Liver (tissue), 9 donors: ENCODE measurements around the gene ZNF71. TPM values are rescaled to one million over a fixed set of nuclear protein-coding genes. Genes with fewer than 3 reads are reported as not detected.

Experiments used
- DNase-seq: peaks from one replicate; pipeline ENCODE4 v3.0.0-alpha.2; 2017; ENCODE audit warnings: low spot score
- H3K27ac ChIP-seq, 2 donors: one replicate each; pipeline ENCODE4 v1.7.0; 2013; ENCODE audit warnings: inconsistent platforms in 2 of 2, low read length in 2 of 2, control low read depth in 1 of 2, low read depth in 1 of 2, mild to moderate bottlenecking in 1 of 2
- H3K27me3 ChIP-seq, 4 donors: one replicate each; pipeline versions ENCODE4 v1.6.1 to v1.7.0; 2013; ENCODE audit warnings: low read length in 3 of 4, inconsistent platforms in 1 of 4, mild to moderate bottlenecking in 1 of 4, moderate library complexity in 1 of 4; ENCODE audit not compliant: control insufficient read depth in 4 of 4, insufficient read depth in 4 of 4
- H3K36me3 ChIP-seq, 4 donors: one replicate each; pipeline versions ENCODE4 v1.6.1 to v1.7.0; 2013; ENCODE audit warnings: low read length in 3 of 4, mild to moderate bottlenecking in 3 of 4, low read depth in 1 of 4, moderate library complexity in 1 of 4; ENCODE audit not compliant: control insufficient read depth in 4 of 4, insufficient read depth in 3 of 4
- H3K4me1 ChIP-seq, 4 donors: one replicate each; pipeline versions ENCODE4 v1.6.1 to v1.7.0; 2013; ENCODE audit warnings: low read length in 3 of 4, mild to moderate bottlenecking in 3 of 4, moderate library complexity in 1 of 4; ENCODE audit not compliant: control insufficient read depth in 4 of 4, insufficient read depth in 4 of 4
- H3K4me3 ChIP-seq, 3 donors: one replicate each; pipeline versions ENCODE4 v1.6.1 to v1.7.0; 2013; ENCODE audit warnings: low read length in 3 of 3, control low read depth in 1 of 3, low read depth in 1 of 3, mild to moderate bottlenecking in 1 of 3
- H3K9ac ChIP-seq, 2 donors: one replicate each; pipeline ENCODE4 v1.7.0; 2013; ENCODE audit warnings: low read length in 2 of 2, mild to moderate bottlenecking in 2 of 2, moderate library complexity in 2 of 2, control low read depth in 1 of 2, low read depth in 1 of 2
- H3K9me3 ChIP-seq, 4 donors: one replicate each; pipeline versions ENCODE4 v1.6.1 to v1.7.0; 2013; ENCODE audit warnings: low read length in 3 of 4; ENCODE audit not compliant: control insufficient read depth in 4 of 4
- CTCF ChIP-seq: fragments of 150-350 bp; IDR thresholded peaks from 2 replicates; pipeline ENCODE4 v1.5.1; 2017; ENCODE audit warnings: improper control_type of control experiment, low read depth, low read length; ENCODE audit not compliant: missing input control
- EGR1 ChIP-seq, 2 donors: IDR thresholded peaks; 2 replicates each; pipeline ENCODE4 v1.6.1; 2016 to 2018; ENCODE audit warnings: antibody characterized with exemption in 2 of 2, low read depth in 2 of 2
- FOXA1 ChIP-seq: IDR thresholded peaks from 2 replicates; pipeline ENCODE4 v1.6.1; 2016; ENCODE audit warnings: antibody characterized with exemption
- FOXA2 ChIP-seq: IDR thresholded peaks from 2 replicates; pipeline ENCODE4 v1.6.1; 2016; ENCODE audit warnings: antibody characterized with exemption
- GABPA ChIP-seq, 2 donors: IDR thresholded peaks in 1 of 2; conservative IDR thresholded peaks in 1 of 2; 2 replicates each; pipeline ENCODE4 v1.6.1; 2016; ENCODE audit warnings: antibody characterized with exemption in 2 of 2, mild to moderate bottlenecking in 1 of 2, moderate library complexity in 1 of 2
- HNF4A ChIP-seq, 2 donors: conservative IDR thresholded peaks; 2 replicates each; pipeline ENCODE4 v1.6.1; 2016; ENCODE audit warnings: antibody characterized with exemption in 2 of 2, mild to moderate bottlenecking in 2 of 2
- HNF4G ChIP-seq: IDR thresholded peaks from 2 replicates; pipeline ENCODE4 v1.6.1; 2016; ENCODE audit warnings: antibody characterized with exemption
- JUND ChIP-seq, 2 donors: IDR thresholded peaks; 2 replicates each; pipeline ENCODE4 v1.6.1; 2016; ENCODE audit warnings: antibody characterized with exemption in 2 of 2
- MAX ChIP-seq: IDR thresholded peaks from 2 replicates; pipeline ENCODE4 v1.6.1; 2016; ENCODE audit warnings: antibody characterized with exemption
- NR2F2 ChIP-seq: IDR thresholded peaks from 2 replicates; pipeline ENCODE4 v1.6.1; 2016; ENCODE audit warnings: antibody characterized with exemption
- RAD21 ChIP-seq, 2 donors: IDR thresholded peaks; 2 replicates each; pipeline ENCODE4 v1.6.1; 2016; ENCODE audit warnings: antibody characterized with exemption in 2 of 2, mild to moderate bottlenecking in 2 of 2
- RXRA ChIP-seq, 2 donors: IDR thresholded peaks; 2 replicates each; pipeline ENCODE4 v1.6.1; 2017 to 2018; ENCODE audit warnings: antibody characterized with exemption in 2 of 2, mild to moderate bottlenecking in 1 of 2
- SP1 ChIP-seq: IDR thresholded peaks from 2 replicates; pipeline ENCODE4 v1.6.1; 2018; ENCODE audit warnings: antibody characterized with exemption, mild to moderate bottlenecking
- TAF1 ChIP-seq: conservative IDR thresholded peaks from 2 replicates; pipeline ENCODE4 v1.6.1; 2016; ENCODE audit warnings: antibody characterized with exemption, mild to moderate bottlenecking
- YY1 ChIP-seq: IDR thresholded peaks from 2 replicates; pipeline ENCODE4 v1.6.1; 2016; ENCODE audit warnings: antibody characterized with exemption, mild to moderate bottlenecking
- ZBTB33 ChIP-seq: IDR thresholded peaks from 2 replicates; pipeline ENCODE4 v1.6.1; 2016; ENCODE audit warnings: antibody characterized with exemption
- WGBS: extraction: QIAGEN DNeasy Blood & Tissue Kit; methylation state at CpG from one replicate; pipeline ENCODE4 v1.1.7; 2013; 5-methylcytosine and 5-hydroxymethylcytosine counted together
- polyA plus RNA-seq, 2 donors: library from polyadenylated mRNA; stranded (reverse) in 1 of 2; unstranded in 1 of 2; fragments of 200-250 nt in 1 of 2; fragments of >200 nt in 1 of 2; fragmentation: Nextera tagmentation in 1 of 2; extraction: Ambion mirVana in 1 of 2; gene quantifications; one replicate each; pipeline versions ENCODE4 v1.2.1 to v1.2.3, GENCODE V29; 2013 to 2015
- total RNA-seq, 2 donors: library from RNA; depleted of rRNA; stranded (reverse); fragments of >200 nt; gene quantifications; one replicate each; pipeline ENCODE4 v1.2.3, GENCODE V29; 2014
- TF ChIP-seq, protein P1 (sequence below): IDR thresholded peaks from 2 replicates; pipeline ENCODE4 v1.6.1; 2016; ENCODE audit warnings: antibody characterized with exemption
- TF ChIP-seq, protein P2 (sequence below): IDR thresholded peaks from 2 replicates; pipeline ENCODE4 v1.6.1; 2016; ENCODE audit warnings: antibody characterized with exemption, mild to moderate bottlenecking
- donor health status: healthy.
- donor health status: healthy.
- donor health status: healthy.
- donor health status: healthy.
- donor health status: healthy.

ZNF71 gene
- total and polyA plus RNA-seq, 4 donors, result 0.46 to 3.4 (median 1.8) TPM

DNA sequence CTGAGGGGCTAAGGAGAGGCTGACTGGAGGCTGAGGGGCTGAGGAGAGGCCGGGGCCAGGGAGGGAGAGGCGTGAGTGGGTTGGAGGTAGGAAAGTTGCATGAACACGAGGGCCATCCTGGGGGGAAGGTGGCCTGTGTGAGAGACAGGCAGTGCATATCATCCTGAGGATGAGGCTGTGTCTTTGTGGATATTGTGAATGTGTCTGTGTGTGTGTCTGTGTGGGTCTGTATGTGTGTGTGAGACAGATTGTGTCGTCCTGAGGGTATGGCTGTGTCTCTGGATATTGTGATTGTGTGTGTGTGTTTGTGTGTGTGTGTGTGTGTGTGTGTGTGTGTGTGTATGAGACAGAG, 422 bp downstream of the ZNF71 start:
- TF ChIP-seq NR2F2, result no peak
- no peak for TF ChIP-seq GABPA (IDR thresholded peaks at IDR 0.05 in 1 of 2, conservative IDR thresholded peaks at IDR 0.05 in 1 of 2)
- no peak for TF ChIP-seq HNF4A (conservative IDR thresholded peaks at IDR 0.05)
- TF ChIP-seq RAD21 (IDR thresholded peaks at IDR 0.05), result no peak
- no peak for TF ChIP-seq JUND (IDR thresholded peaks at IDR 0.05)
- TF ChIP-seq MAX, result no peak
- TF ChIP-seq, protein P1, sequence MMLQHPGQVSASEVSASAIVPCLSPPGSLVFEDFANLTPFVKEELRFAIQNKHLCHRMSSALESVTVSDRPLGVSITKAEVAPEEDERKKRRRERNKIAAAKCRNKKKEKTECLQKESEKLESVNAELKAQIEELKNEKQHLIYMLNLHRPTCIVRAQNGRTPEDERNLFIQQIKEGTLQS, result no peak
- no peak for TF ChIP-seq HNF4G
- TF ChIP-seq YY1, result no peak
- WGBS, result 3% methylated on average over 4 of the region's 4 CpGs
- Histone ChIP-seq H3K9ac (peak overlapping the region; percentile 29 to 62), H3K27ac (peak overlapping the region; percentile 25 to 36), H3K27me3 (no peaks in the 10 kb centered on the region), H3K4me1 (peaks cover 0 to 4% (median 2%) of the 10 kb centered on the region in 4 donors), H3K9me3 (peaks cover 10 to 32% (median 24%) of the 10 kb centered on the region in 4 donors), H3K36me3 (peaks cover 0 to 4% (median 2%) of the 10 kb centered on the region in 4 donors), H3K4me3 (peak overlapping the region; percentile 65 to 90 (median 86))
- no peak for DNase-seq

DNA sequence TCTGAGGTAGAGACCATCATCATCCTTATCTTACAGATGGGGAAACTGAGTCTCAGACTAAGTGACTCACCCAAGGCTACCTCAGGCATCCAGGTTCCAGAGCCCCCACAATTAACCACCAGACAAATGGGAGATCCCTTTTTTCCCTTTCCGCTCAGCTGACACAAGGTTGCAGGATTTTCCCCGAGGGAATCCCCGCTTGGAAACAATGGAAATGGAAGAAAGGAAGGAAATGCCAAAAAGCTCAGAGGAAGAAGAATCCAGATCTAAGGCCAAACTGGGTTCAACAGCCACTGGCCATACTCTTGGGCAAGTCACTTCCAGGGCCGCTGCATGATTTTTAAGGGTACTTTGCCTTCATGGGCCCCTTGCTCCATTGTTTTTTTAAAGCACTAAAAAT, 1.6 kb downstream of the ZNF71 start:
- H3K9ac ChIP-seq, result no peak overlapping the region
- no peak overlapping the region for H3K27ac ChIP-seq
- H3K4me1 ChIP-seq, result peaks cover 0 to 4% (median 2%) of the 10 kb centered on the region in 4 donors
- peaks cover 1 to 6% (median 4%) of the 10 kb centered on the region in 4 donors for H3K36me3 ChIP-seq
- H3K27me3 ChIP-seq, result no peaks in the 10 kb centered on the region
- peaks cover 13 to 41% (median 29%) of the 10 kb centered on the region in 4 donors for H3K9me3 ChIP-seq
- WGBS, result 58% methylated on average over 4 of the region's 4 CpGs
- no peak for TF ChIP-seq ZBTB33
- TF ChIP-seq MAX, result no peak
- TF ChIP-seq SP1, result no peak
- no peak for TF ChIP-seq FOXA2
- TF ChIP-seq, protein P1, result no peak
- TF ChIP-seq JUND (IDR thresholded peaks at IDR 0.05), result no peak
- no peak for TF ChIP-seq HNF4A (conservative IDR thresholded peaks at IDR 0.05)
- no peak for TF ChIP-seq YY1
- no peak for TF ChIP-seq GABPA (IDR thresholded peaks at IDR 0.05 in 1 of 2, conservative IDR thresholded peaks at IDR 0.05 in 1 of 2)
- TF ChIP-seq CTCF, result no peak
- no peak for TF ChIP-seq EGR1 (IDR thresholded peaks at IDR 0.05; ENCODE audit: low read depth in 2 of 2)
- TF ChIP-seq RXRA (IDR thresholded peaks at IDR 0.05), result no peak
- TF ChIP-seq FOXA1, result no peak
- no peak for TF ChIP-seq TAF1
- TF ChIP-seq, protein P2, sequence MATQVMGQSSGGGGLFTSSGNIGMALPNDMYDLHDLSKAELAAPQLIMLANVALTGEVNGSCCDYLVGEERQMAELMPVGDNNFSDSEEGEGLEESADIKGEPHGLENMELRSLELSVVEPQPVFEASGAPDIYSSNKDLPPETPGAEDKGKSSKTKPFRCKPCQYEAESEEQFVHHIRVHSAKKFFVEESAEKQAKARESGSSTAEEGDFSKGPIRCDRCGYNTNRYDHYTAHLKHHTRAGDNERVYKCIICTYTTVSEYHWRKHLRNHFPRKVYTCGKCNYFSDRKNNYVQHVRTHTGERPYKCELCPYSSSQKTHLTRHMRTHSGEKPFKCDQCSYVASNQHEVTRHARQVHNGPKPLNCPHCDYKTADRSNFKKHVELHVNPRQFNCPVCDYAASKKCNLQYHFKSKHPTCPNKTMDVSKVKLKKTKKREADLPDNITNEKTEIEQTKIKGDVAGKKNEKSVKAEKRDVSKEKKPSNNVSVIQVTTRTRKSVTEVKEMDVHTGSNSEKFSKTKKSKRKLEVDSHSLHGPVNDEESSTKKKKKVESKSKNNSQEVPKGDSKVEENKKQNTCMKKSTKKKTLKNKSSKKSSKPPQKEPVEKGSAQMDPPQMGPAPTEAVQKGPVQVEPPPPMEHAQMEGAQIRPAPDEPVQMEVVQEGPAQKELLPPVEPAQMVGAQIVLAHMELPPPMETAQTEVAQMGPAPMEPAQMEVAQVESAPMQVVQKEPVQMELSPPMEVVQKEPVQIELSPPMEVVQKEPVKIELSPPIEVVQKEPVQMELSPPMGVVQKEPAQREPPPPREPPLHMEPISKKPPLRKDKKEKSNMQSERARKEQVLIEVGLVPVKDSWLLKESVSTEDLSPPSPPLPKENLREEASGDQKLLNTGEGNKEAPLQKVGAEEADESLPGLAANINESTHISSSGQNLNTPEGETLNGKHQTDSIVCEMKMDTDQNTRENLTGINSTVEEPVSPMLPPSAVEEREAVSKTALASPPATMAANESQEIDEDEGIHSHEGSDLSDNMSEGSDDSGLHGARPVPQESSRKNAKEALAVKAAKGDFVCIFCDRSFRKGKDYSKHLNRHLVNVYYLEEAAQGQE, result no peak
- TF ChIP-seq NR2F2, result no peak
- TF ChIP-seq RAD21 (IDR thresholded peaks at IDR 0.05), result no peak
- DNase-seq, result no peak
- no peak overlapping the region for H3K4me3 ChIP-seq
